ENCODE data around the gene KCNG2. TPM values are rescaled to one million over a fixed set of nuclear protein-coding genes. Genes with fewer than 3 reads are reported as not detected.

Gene KCNG2
- total RNA-seq, 1 donor from 2014 or later, result not detected

DNA sequence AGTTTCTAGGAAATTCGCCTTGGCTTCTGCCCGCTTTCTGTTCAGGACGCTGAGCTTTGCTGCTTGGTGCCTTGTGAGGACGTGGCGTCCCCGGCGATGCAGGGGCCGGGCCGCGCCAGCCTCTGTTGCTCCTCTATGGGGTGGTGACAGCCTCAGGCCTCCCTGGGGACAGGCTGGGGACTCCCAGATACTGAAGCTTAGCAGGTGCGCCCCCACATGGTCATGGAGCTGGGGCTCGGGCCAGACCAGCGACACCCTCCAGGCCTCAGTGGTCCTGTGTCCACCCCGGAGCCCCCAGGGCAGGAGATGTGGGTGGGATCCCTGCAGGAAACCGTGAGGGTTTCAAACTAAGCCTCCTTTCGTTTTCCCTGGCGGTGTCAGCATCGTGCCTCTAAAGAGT lies 29.2 kb downstream of the KCNG2 start:
- Mint-ChIP-seq H3K9me3 (ENCODE audit: low read depth) (no peaks in the 10 kb centered on the region), H3K27me3 (ENCODE audit: low read depth) (peaks cover 11% of the 10 kb centered on the region), H3K36me3 (ENCODE audit: low read depth) (no peaks in the 10 kb centered on the region), H3K4me1 (ENCODE audit: low read depth) (no peaks in the 10 kb centered on the region), H3K4me3 (ENCODE audit: unreplicated experiment) (no peak overlapping the region), H3K27ac (ENCODE audit: unreplicated experiment) (no peak overlapping the region)
- TF ChIP-seq, protein P1, sequence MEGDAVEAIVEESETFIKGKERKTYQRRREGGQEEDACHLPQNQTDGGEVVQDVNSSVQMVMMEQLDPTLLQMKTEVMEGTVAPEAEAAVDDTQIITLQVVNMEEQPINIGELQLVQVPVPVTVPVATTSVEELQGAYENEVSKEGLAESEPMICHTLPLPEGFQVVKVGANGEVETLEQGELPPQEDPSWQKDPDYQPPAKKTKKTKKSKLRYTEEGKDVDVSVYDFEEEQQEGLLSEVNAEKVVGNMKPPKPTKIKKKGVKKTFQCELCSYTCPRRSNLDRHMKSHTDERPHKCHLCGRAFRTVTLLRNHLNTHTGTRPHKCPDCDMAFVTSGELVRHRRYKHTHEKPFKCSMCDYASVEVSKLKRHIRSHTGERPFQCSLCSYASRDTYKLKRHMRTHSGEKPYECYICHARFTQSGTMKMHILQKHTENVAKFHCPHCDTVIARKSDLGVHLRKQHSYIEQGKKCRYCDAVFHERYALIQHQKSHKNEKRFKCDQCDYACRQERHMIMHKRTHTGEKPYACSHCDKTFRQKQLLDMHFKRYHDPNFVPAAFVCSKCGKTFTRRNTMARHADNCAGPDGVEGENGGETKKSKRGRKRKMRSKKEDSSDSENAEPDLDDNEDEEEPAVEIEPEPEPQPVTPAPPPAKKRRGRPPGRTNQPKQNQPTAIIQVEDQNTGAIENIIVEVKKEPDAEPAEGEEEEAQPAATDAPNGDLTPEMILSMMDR (IDR thresholded peaks at IDR 0.05), result no peak
- DNase-seq (ENCODE audit: low spot score), result no peak

DNA sequence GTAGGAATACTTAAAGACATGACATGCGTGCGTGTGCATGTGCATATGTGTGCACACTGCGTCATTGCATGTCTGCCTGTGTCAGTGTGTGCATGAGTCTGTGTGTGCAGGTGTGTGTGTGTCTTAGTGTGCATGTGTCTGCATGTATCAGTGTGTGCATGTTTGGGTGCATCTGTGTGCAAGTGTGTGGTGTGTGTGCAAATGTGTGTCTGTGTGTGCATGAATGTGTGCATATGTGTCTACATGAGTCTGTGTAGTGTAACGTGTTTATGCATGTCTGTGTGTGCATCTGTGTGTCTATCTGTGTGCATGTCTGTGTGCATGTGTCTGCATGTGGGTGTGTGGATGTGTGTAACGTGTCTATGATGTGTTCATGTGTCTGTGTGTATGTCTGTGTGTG lies 30.5 kb downstream of the KCNG2 start:
- H3K4me3 Mint-ChIP-seq (ENCODE audit: unreplicated experiment), result no peak overlapping the region
- TF ChIP-seq, protein P1 (IDR thresholded peaks at IDR 0.05), result no peak
- H3K36me3 Mint-ChIP-seq (ENCODE audit: low read depth), result no peaks in the 10 kb centered on the region
- peaks cover 11% of the 10 kb centered on the region for H3K27me3 Mint-ChIP-seq (ENCODE audit: low read depth)
- no peak overlapping the region for H3K27ac Mint-ChIP-seq (ENCODE audit: unreplicated experiment)
- DNase-seq (ENCODE audit: low spot score), result no peak
- H3K9me3 Mint-ChIP-seq (ENCODE audit: low read depth), result no peaks in the 10 kb centered on the region
- H3K4me1 Mint-ChIP-seq (ENCODE audit: low read depth), result no peaks in the 10 kb centered on the region

DNA sequence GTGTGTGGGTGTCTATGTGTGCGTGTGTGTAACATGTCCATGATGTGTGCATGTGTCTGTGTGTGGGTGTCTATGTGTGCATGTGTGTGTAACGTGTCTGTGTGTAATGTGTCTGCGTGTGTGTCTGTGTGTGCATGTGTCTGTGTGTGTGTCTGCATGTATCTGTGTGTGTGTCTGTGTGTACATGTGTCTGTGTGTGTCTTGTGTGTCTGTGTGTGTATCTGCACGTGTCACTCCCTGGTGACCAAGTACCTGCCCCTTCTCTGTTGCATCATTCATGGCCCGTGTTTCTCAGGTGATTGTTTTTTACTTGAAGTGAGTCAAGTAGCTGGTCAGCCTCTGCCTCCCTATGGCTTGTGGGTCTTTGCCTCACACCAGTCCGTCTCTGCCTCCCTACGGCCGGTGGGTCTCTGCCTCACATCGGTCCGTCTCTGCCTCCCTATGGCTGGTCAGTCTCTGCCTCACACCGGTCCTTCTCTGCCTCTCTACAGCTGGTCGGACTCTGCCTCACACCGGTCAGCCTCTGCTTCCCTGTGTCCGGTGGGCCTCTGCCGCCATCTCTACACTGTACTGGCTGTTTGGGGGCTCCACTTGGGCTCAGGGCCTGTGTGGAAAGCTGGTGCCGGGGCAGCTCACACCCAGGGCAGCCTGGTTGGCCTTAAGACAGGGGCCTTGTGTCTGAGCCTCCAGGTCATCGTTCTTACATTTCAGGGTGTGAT lies 31.6 kb downstream of the KCNG2 start:
- H3K4me1 Mint-ChIP-seq (ENCODE audit: low read depth), result no peaks in the 10 kb centered on the region
- H3K27ac Mint-ChIP-seq (ENCODE audit: unreplicated experiment), result no peak overlapping the region
- H3K9me3 Mint-ChIP-seq (ENCODE audit: low read depth), result no peaks in the 10 kb centered on the region
- H3K27me3 Mint-ChIP-seq (ENCODE audit: low read depth), result peaks cover 16% of the 10 kb centered on the region
- TF ChIP-seq, protein P1 (IDR thresholded peaks at IDR 0.05), result no peak
- no peak for DNase-seq (ENCODE audit: low spot score)
- H3K4me3 Mint-ChIP-seq (ENCODE audit: unreplicated experiment), result no peak overlapping the region
- H3K36me3 Mint-ChIP-seq (ENCODE audit: low read depth), result no peaks in the 10 kb centered on the region

DNA sequence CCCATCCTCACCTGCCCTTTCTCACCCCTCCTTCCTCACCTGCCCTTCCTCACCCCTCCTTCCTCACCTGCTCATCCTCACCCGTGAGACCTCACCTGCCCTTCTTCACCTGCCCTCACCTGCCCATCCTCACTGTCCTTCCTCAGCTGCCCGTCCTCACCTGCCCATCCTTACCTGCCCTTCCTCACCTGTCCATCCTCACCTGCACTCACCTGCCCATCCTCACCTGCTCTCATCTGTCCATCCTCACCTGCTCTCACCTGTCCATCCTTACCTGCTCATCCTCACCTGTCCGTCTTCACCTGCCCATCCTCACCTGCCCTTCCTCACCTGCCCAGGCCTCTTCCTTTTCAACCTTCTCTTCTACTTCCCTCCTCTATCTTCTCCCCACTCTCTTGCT lies 34.4 kb downstream of the KCNG2 start:
- H3K27ac Mint-ChIP-seq (ENCODE audit: unreplicated experiment), result no peak overlapping the region

DNA sequence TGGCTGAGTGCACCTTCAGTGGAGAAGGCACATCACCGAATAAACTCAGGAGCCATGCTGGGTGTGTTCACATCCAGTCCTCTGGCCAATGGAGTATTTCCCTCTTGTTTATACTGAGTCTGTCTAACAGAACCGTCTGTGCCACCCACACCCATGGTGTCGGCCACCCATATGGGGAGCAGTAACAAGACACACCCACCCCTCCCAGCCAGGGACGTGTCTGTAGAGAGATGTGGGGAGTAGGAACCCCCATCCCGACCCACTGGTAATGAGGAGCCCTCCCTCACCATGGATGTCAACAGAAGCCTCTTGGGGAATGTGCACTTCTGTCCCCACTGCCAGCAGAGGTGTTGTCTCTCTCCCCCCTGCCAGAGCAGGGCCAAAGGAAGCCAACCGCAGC lies 37.1 kb downstream of the KCNG2 start:
- no peak for DNase-seq (ENCODE audit: low spot score)
- no peak overlapping the region for H3K4me3 Mint-ChIP-seq (ENCODE audit: unreplicated experiment)
- H3K4me1 Mint-ChIP-seq (ENCODE audit: low read depth), result no peaks in the 10 kb centered on the region
- H3K27me3 Mint-ChIP-seq (ENCODE audit: low read depth), result peaks cover 53% of the 10 kb centered on the region
- peaks cover 2% of the 10 kb centered on the region for H3K9me3 Mint-ChIP-seq (ENCODE audit: low read depth)
- H3K27ac Mint-ChIP-seq (ENCODE audit: unreplicated experiment), result no peak overlapping the region
- TF ChIP-seq, protein P1 (IDR thresholded peaks at IDR 0.05), result no peak
- H3K36me3 Mint-ChIP-seq (ENCODE audit: low read depth), result peaks cover 2% of the 10 kb centered on the region

More for the DNA sequence above, 34.4 kb downstream of the KCNG2 start:
- Mint-ChIP-seq H3K9me3 (ENCODE audit: low read depth) (no peaks in the 10 kb centered on the region), H3K36me3 (ENCODE audit: low read depth) (peaks cover 2% of the 10 kb centered on the region), H3K27me3 (ENCODE audit: low read depth) (peaks cover 33% of the 10 kb centered on the region), H3K4me3 (ENCODE audit: unreplicated experiment) (no peak overlapping the region), H3K4me1 (ENCODE audit: low read depth) (no peaks in the 10 kb centered on the region)
- no peak for DNase-seq (ENCODE audit: low spot score)
- TF ChIP-seq, protein P1 (IDR thresholded peaks at IDR 0.05), result no peak

Data from chondrocyte (in vitro differentiated cells).